ENCODE measurements around the gene CCDC91.

The CCDC91 gene

GRCh38 chr12:28536088-28536487, 345.8 kb downstream of the CCDC91 start:
- DNase-seq (ENCODE audit: low read depth in 2 of 2): no peak

- no peak for DNase-seq (ENCODE audit: low read depth in 2 of 2)
Observed at GRCh38 chr12:28537474-28537873, 347.2 kb downstream of the CCDC91 start.

- no peak for DNase-seq (ENCODE audit: low read depth in 2 of 2)
Observed at GRCh38 chr12:28539691-28540323, 349.6 kb downstream of the CCDC91 start.

GRCh38 chr12:28540324-28540714, 350.1 kb downstream of the CCDC91 start:
- no peak for DNase-seq (ENCODE audit: low read depth in 2 of 2)

GRCh38 chr12:28543021-28543890, 353.0 kb downstream of the CCDC91 start:
- DNase-seq (ENCODE audit: low read depth in 2 of 2): no peak

- DNase-seq (ENCODE audit: low read depth in 2 of 2): no peak
Observed at GRCh38 chr12:28550757-28551704, 360.8 kb downstream of the CCDC91 start.

GRCh38 chr12:28552251-28552970, 362.2 kb downstream of the CCDC91 start:
- DNase-seq (ENCODE audit: low read depth in 2 of 2): no peak

GRCh38 chr12:28555748-28556147, 365.5 kb downstream of the CCDC91 start:
- no peak for DNase-seq (ENCODE audit: low read depth in 2 of 2)

- no peak for DNase-seq (ENCODE audit: low read depth in 2 of 2)
Observed at GRCh38 chr12:28558250-28558649, 368.0 kb downstream of the CCDC91 start.

GRCh38 chr12:28563286-28563685, 373.0 kb downstream of the CCDC91 start:
- no peak for DNase-seq (ENCODE audit: low read depth in 2 of 2)

GRCh38 chr12:28563936-28564335, 373.7 kb downstream of the CCDC91 start:
- DNase-seq (ENCODE audit: low read depth in 2 of 2): no peak

GRCh38 chr12:28568118-28568517, 377.9 kb downstream of the CCDC91 start:
- DNase-seq (ENCODE audit: low read depth in 2 of 2): no peak

- no peak for DNase-seq (ENCODE audit: low read depth in 2 of 2)
Observed at GRCh38 chr12:28568704-28569103, 378.4 kb downstream of the CCDC91 start.

GRCh38 chr12:28569698-28570411, 379.6 kb downstream of the CCDC91 start:
- DNase-seq (ENCODE audit: low read depth in 2 of 2): no peak

- no peak for DNase-seq (ENCODE audit: low read depth in 2 of 2)
Observed at GRCh38 chr12:28570811-28571210, 380.6 kb downstream of the CCDC91 start.

GRCh38 chr12:28574746-28575592, 384.7 kb downstream of the CCDC91 start:
- no peak for DNase-seq (ENCODE audit: low read depth in 2 of 2)

GRCh38 chr12:28575593-28576205, 385.4 kb downstream of the CCDC91 start:
- no peak for DNase-seq (ENCODE audit: low read depth in 2 of 2)

GRCh38 chr12:28578361-28578760, 388.1 kb downstream of the CCDC91 start:
- no peak for DNase-seq (ENCODE audit: low read depth in 2 of 2)

- no peak for DNase-seq (ENCODE audit: low read depth in 2 of 2)
Observed at GRCh38 chr12:28578833-28579252, 388.6 kb downstream of the CCDC91 start.
